Breast epithelium (tissue), 3 donors: ENCODE data around the gene RNF166.

Source experiments
- CTCF ChIP-seq, 3 donors: fragments of 450-650 bp; IDR thresholded peaks; one replicate each; pipeline ENCODE4 v1.5.1; 2016 to 2017; ENCODE audit warnings: antibody characterized with exemption in 3 of 3, mild to moderate bottlenecking in 3 of 3, moderate library complexity in 3 of 3
- POLR2A ChIP-seq: fragments of 450-650 bp; IDR thresholded peaks from one replicate; pipeline ENCODE4 v1.6.1; 2016; ENCODE audit warnings: antibody characterized with exemption, mild to moderate bottlenecking, moderate library complexity
- POLR2AphosphoS5 ChIP-seq, 3 donors: sonication (generic); formaldehyde crosslinking; IDR thresholded peaks; one replicate each; pipeline ENCODE4 v1.6.1; 2017; ENCODE audit warnings: antibody characterized with exemption in 3 of 3

- TF ChIP-seq CTCF (IDR thresholded peaks at IDR 0.05), result no peak
- TF ChIP-seq POLR2AphosphoS5 (IDR thresholded peaks at IDR 0.05), result no peak
- TF ChIP-seq POLR2A, result no peak
These were observed 46.3 kb upstream of the RNF166 start for GRCh38 chr16:88752386-88753002.
